MV-4-11 (cell line): ENCODE measurements around the gene CPA4.

Source experiments
- DNase-seq: peaks from one replicate; lab custom pipeline; 2025; lab: John Stamatoyannopoulos, UW

Gene CPA4

DNA sequence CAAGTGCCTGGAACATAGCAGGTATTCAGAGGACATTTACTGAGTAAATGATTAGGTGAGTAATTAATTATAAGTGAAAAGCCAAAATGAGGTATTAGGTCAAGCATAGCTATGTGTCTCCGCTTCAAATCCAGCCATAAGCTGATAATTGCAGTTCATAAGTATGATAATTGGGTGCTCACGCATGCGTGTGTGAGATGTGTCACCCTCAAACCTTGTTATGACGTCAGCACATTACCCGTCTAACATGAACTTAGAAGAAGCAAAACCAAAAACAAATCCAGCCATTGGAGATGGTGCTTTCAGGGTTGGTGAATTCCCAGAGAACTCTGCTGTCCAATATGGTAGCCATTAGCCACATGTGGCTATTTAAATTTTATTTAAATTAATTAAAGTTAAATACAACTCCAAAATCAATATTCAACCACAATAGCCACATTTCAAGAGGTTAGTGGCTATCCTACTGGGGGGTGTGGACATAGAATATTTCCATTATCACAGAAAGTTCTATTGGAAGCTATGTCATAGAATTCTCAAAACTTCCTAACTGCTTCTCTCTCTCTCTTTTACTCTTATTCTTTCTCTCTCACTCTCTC is 51.4 kb downstream of the CPA4 start, which contains the start of gene CPA5:
CPA5 (plus strand) TSS at position 546 of the 596 bp plus-strand sequence. CDS start 1,670 bp downstream, outside the sequence.
- no peak for DNase-seq

- DNase-seq = no peak
Observed at GRCh38 chr7:130345136-130345535, 52.2 kb downstream of the CPA4 start.

DNA sequence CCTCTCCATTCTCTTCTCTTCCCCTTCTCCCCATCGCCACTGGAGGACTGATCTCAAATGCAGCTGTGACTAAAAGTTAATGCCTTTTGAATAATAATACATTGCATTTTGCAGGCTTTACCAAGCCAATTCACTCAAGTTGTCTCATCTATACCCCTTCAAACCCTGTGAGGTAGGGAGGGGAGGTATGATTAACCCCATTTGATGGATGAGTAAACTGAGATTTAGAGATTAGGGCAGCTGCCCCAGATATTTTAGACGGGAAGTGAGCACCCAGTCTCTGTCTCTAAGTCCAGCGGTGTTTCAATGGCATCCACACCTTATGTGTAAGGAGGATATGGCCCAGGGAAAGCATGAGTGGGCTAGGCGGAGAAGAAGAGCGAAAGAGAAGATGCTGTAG is 52.8 kb downstream of the CPA4 start:
- no peak for DNase-seq

DNA sequence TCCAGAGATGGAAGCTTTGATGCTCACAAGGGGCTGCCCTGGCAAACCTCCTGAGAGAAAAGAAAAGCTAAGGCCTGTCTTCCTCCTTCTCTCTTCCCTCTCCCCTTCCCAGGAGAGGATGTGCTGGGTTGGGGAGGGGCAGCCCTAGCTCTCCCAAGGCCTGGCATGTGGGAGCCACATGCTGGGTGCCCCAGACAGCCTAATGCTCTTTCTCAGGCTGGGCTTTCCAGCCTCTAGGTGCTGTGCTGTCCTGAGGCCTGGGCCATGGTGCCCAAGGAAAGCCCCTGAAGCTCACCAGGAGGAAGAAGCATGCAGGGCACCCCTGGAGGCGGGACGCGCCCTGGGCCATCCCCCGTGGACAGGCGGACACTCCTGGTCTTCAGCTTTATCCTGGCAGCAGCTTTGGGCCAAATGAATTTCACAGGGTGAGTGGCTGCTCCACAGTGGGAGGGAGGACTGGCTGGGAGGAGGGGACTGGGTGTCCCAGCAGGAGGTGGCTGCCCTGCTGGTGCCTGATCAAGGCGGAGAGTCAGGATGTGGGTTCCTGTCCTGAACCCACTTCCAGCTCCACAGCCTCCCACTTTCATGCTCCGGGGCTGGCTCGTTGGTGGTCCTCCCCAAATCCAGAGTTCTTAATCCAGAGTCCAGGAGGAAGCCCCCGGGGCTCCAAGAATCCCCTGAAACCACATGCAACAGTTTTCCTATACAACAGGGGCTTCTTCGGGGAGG is 53.4 kb downstream of the CPA4 start:
- no peak for DNase-seq

- no peak for DNase-seq
Observed at GRCh38 chr7:130346941-130347340, 54.0 kb downstream of the CPA4 start.

DNA sequence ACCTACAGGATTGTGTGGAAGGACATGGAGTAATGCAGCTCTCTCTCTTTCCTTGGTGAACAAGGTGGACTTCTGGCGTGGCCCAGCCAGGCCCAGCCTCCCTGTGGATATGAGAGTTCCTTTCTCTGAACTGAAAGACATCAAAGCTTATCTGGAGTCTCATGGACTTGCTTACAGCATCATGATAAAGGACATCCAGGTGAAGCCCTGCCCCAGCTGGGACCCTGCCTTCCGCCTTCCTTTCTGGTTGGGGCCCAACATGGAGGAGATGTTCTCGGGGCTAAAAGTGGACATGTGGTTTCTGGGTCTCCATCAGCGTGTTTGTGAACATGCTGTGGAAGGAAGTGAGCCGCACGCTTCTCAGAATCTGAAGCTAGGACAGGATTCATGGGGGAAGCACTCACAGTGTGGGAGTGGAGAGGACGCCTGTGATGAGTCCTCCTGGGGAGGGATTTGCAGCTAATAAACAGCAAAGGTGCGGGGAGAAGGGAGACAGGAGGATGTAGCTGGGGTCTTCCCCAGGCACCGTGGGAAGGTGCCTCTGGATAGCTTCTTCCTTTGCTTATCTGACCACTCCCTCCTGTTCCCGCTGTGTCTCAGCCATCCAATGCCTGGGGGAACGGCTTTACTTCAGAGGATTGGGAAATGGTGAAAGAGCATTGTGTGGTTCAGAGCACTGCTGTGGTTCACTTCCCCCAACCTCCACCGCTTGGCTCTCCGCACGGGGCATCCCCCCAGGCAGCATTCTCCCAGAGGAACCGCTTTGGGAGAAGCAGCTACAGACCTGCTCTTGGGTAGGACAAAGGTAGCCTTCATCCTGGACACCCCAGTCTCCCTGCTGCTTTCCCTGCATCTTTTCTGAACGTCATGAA is 57.2 kb downstream of the CPA4 start:
- peak; percentile 77 for DNase-seq

DNA sequence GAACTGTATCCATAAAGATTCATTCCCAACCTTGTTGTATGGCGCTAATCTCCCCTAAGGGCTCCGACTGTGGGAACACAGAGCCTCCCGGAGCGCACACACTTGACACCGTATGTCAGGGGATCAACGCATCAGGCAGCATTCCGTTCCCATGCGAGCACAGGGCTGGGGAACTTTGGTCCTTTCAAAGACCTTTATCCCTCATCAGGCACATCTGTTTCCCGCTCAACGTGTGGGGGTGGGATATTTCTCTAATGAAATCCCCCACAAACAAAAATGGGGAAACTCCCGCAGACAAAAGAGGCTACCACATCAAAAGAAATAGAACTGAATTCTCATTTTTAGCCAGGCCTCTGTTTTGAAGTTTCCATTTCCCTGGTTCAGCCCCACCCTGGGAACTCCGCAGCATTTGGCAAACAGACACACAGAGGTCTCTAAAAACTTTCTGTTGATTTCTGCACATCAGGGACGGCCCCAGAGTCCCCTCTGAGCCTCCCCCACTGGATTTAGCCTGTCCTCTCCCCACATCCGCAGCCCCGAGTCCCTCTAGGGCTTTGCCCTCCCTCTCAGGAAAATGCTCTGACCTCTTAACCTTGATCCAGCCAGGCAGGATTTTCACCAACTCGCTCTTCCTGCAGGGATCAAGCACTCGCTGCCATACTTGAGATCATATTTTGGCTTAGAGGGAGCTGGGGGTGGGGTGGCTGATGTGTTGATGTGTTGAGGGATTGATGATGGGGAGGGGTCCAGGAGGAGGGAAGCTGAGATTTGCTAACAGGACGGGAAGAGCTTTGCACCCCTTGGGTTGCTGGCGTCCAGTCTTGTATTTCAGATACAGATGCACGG is 58.2 kb downstream of the CPA4 start:
- DNase-seq = no peak

DNA sequence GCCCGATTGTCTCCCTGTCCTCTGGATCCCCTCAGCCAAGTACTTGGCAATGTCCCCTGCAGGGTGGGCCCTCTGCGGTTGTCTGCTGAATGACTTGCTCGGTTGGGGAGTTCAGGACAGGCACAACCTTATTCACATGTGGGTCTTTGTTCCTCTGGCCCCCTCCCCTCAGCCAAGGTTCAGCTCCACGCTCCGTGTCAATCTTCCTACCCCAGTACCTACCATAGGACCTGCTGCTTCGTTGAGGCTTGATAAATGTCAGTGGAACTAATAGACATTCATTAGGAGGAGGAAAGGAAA is 58.8 kb downstream of the CPA4 start:
- no peak for DNase-seq

- no peak for DNase-seq
Observed at GRCh38 chr7:130352194-130353074, 59.5 kb downstream of the CPA4 start.

DNA sequence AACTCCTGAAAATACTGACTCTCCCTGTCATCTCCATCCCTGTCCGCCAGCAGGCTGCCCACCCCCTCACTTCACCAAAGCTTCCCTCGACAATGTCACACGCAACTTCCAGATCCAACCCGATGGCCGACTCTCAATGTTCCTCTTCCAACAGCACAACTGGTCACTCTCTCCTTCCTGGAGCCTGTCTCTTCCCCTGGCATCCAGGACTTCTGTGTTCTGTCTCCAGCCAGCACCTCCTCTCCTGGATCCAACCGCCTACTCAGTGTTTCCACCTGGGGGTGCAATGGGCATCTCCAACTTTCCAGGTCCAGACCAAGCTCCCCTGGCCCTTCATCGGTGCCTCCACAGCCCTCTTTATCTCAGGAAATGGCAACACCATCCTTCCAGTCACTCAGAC is 60.2 kb downstream of the CPA4 start:
- no peak for DNase-seq

- no peak for DNase-seq
Observed at GRCh38 chr7:130356121-130356875, 63.3 kb downstream of the CPA4 start.

DNA sequence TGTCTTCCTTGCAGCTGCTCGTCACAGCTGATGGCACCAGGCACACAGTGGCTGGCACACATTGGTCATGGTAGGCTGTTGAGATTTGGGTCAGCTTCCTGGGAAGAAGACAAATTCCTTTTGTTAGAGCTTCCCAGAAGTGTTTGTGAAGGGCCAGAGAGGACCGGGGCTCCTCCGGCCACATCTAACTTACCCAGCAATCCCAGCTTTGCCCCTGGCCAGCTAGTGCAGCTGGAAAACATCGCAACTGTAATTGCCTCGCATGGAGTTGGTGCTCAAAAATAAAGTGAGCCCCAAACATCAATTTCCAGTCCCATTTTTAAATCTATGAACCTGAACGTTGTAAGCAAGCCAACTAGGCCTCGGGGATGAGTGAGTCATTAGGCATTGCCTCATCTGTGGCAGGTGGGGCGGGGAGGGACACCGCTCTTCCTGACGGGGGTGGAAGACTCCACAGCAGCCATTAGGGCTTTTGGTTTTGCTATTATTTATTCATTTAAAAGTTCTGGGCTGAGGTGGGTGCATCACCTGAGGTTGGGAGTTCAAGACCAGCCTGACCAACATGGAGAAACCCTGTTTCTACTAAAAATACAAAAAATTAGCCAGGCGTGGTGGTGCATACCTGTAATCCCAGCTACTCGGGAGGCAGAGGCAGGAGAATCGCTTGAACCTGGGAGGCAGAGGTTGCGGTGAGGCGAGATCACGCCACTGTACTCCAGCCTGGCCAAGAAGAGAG is 64.1 kb downstream of the CPA4 start:
- peak; percentile 17 for DNase-seq

- no peak for DNase-seq
Observed at GRCh38 chr7:130358471-130358870, 65.5 kb downstream of the CPA4 start.

DNA sequence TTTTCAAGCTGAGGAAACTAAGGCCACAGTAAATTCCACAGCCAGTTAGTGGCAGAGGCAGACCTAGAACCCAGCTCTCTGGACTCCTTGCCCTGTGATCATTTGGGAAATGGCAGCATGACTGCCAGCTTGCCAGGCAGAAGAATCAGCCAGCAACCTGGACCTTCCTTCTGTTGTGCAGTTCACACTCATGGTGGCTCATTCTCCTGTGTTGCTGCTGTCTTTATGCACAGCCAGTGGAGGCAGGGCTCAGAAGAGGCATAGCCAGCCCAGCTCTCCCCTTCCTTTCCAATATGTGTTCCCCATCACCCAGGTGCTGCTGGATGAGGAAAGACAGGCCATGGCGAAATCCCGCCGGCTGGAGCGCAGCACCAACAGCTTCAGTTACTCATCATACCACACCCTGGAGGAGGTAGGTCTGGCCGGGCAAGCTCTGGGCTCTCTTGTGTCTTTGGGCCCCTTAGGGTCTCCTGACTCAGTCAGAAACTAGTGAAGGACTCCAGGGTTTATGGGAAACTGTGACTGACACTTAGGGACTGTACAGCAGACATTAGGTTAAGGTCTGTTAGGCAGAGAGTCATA is 66.4 kb downstream of the CPA4 start:
- DNase-seq = no peak

- DNase-seq = no peak
Observed at GRCh38 chr7:130360518-130360917, 67.6 kb downstream of the CPA4 start.

DNA sequence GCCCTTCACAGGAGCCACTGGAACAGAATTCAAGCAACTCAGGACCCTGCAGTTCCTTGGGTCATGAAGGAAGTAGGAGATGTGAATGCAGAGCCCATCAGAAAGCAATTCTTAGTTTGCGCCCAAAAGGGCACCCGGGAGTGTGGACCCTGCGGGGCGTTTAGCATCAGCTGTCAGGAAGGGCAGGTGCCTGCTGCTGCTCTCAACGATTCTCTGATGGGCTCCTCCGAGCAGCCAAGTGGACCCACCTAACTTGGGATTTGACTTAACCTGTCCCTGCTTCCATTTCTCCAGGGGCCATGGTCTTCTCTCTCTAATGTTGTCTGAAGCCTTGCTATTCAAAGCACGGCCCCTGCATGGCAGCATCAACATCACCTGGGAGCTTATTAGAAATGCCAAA is 68.7 kb downstream of the CPA4 start:
- DNase-seq = no peak

GRCh38 chr7:130362251-130362816 is 69.4 kb downstream of the CPA4 start:
- no peak for DNase-seq

DNA sequence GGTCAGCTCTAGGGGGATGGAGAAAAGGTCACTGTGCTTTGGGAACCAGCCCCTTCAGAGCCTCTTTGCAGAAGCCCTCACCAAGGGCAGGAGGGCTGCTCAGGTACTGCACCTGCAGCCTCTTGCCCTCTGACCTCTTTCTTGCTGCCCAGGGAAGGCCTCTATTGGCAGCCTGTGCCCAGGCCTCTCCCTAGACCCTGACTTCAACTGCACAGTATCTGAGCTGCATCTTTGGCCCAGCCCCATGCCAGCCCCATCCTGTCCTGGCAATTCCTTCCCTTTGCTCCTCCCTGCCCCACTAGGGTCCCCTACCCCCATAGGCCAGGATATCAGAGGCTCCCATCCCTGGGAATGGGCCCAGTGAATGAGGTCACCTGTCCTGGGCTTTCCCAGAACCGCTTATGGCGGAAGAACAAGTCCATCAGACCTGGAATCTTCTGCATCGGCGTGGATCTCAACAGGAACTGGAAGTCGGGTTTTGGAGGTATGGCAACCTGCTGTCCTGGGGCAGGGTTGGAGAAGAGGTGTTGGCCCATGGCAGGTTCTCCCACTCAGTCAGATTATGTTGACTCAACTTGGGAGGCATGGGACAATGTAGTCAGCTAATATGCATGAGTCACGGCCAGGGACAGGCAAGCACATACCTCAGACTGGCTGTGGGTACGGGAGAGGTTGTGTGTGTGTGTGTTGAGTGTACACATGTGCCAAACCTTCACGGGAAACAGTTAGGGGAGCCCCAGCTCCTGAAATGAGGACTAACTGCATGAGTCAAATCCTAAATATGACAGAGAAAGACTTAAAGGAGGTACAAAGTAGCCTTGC is 70.3 kb downstream of the CPA4 start:
- DNase-seq = no peak
